Astrocyte of the spinal cord (primary cell): ENCODE data around the gene BICDL1.

Experiments used
- DNase-seq: peaks from one replicate; pipeline ENCODE4 v3.0.0; 2011; ENCODE audit warnings: low read depth, low spot score
- H3K4me3 ChIP-seq: 2 replicates; pipeline ENCODE4 v1.5.1; 2011; ENCODE audit warnings: low read depth, mild to moderate bottlenecking, low read length, moderate library complexity
- CTCF ChIP-seq: IDR thresholded peaks from 2 replicates; pipeline ENCODE4 v1.5.1; 2012; ENCODE audit warnings: low read depth, mild to moderate bottlenecking, low read length, inconsistent platforms
- in situ Hi-C: cut with HindIII; loops from 2 replicates; pipeline ENCODE4 v1.10.0; 2017; ENCODE audit warnings: low sequenced_read_pairs

BICDL1 gene

GRCh38 chr12:120109570-120110267 is 120.7 kb downstream of the BICDL1 start:
- TF ChIP-seq CTCF = no peak
- H3K4me3 ChIP-seq = no peak overlapping the region
- in situ Hi-C loops = no loop called here

GRCh38 chr12:120110550-120111501 is 121.8 kb downstream of the BICDL1 start:
- in situ Hi-C loops = no loop called here
- H3K4me3 ChIP-seq = no peak overlapping the region
- TF ChIP-seq CTCF = no peak
- no peak for DNase-seq

More at GRCh38 chr12:120109570-120110267, 120.7 kb downstream of the BICDL1 start:
- DNase-seq = no peak

GRCh38 chr12:120115066-120115465 is 126.0 kb downstream of the BICDL1 start:
- H3K4me3 ChIP-seq = peak overlapping the region; percentile 88
- in situ Hi-C loops = no loop called here
- peak; percentile 35 for DNase-seq
- TF ChIP-seq CTCF = no peak

GRCh38 chr12:120115692-120116440 is 126.8 kb downstream of the BICDL1 start:
- no peak for TF ChIP-seq CTCF
- in situ Hi-C loops = no loop called here
- peak overlapping the region; percentile 88 for H3K4me3 ChIP-seq
- DNase-seq = peak; percentile 20

- in situ Hi-C loops = no loop called here
- no peak for DNase-seq
- TF ChIP-seq CTCF = no peak
- H3K4me3 ChIP-seq = peak within 1 kb of the TSS; percentile 88
Measured at GRCh38 chr12:120116441-120116791, 127.4 kb downstream of the BICDL1 start, which contains the start of gene RAB35. TSS of gene RAB35 (minus strand) at chr12:120116753. CDS start at chr12:120116650, 103 bp downstream.
